GM23338 (cell line): ENCODE measurements around the gene L3MBTL4. TPM values are rescaled to one million over a fixed set of nuclear protein-coding genes. Genes with fewer than 3 reads are reported as not detected.

Experiments
- ATAC-seq: fragments of 200-7000 bp; cut with Tn5 transposase; 3 replicates; pipeline ENCODE4 v1.9.1; 2020
- DNase-seq: peaks from one replicate; pipeline ENCODE4 v3.0.0-alpha.2; 2015; ENCODE audit warnings: low spot score
- H2AFZ ChIP-seq: fragments of 200-600 bp; sonication (generic); 2 replicates; pipeline ENCODE4 v1.8.0; 2016; ENCODE audit warnings: antibody characterized with exemption, mild to moderate bottlenecking, moderate library complexity
- H3F3A ChIP-seq: fragments of 200-600 bp; sonication (generic); replicated peaks from 2 replicates; pipeline ENCODE4 v1.8.0; 2017; ENCODE audit warnings: antibody characterized with exemption, mixed run types, low read depth
- H3K27ac ChIP-seq: fragments of 200-600 bp; sonication (generic); 2 replicates; pipeline ENCODE4 v1.6.1; 2016; ENCODE audit warnings: low read depth
- H3K27me3 ChIP-seq: fragments of 200-600 bp; sonication (generic); 2 replicates; pipeline ENCODE4 v1.8.0; 2016; ENCODE audit warnings: mild to moderate bottlenecking, mixed run types, moderate library complexity; ENCODE audit not compliant: insufficient read depth
- H3K36me3 ChIP-seq: fragments of 200-600 bp; sonication (generic); 2 replicates; pipeline ENCODE4 v1.8.0; 2016; ENCODE audit warnings: mild to moderate bottlenecking; ENCODE audit not compliant: insufficient read depth
- H3K4me1 ChIP-seq: fragments of 200-600 bp; sonication (generic); 2 replicates; pipeline ENCODE4 v1.8.0; 2016; ENCODE audit warnings: mild to moderate bottlenecking, moderate library complexity; ENCODE audit not compliant: insufficient read depth
- H3K4me2 ChIP-seq: fragments of 200-600 bp; sonication (generic); 2 replicates; pipeline ENCODE4 v1.7.1; 2017; ENCODE audit warnings: mixed run types
- H3K4me3 ChIP-seq: fragments of 200-600 bp; sonication (generic); 2 replicates; pipeline ENCODE4 v1.6.1; 2016; ENCODE audit warnings: mixed run types
- H3K79me2 ChIP-seq: fragments of 200-600 bp; sonication (generic); replicated peaks from 2 replicates; pipeline ENCODE4 v1.8.0; 2017; ENCODE audit warnings: mild to moderate bottlenecking; ENCODE audit not compliant: insufficient read depth
- H3K9me2 ChIP-seq: fragments of 200-600 bp; sonication (generic); 2 replicates; pipeline ENCODE4 v1.8.0; 2017; ENCODE audit not compliant: insufficient read depth
- H4K20me1 ChIP-seq: fragments of 200-600 bp; sonication (generic); replicated peaks from 2 replicates; pipeline ENCODE4 v1.8.0; 2017; ENCODE audit warnings: mild to moderate bottlenecking; ENCODE audit not compliant: insufficient read depth
- H3K27ac Mint-ChIP-seq: 2 replicates; pipeline ENCODE4 v1.8.0; 2020; ENCODE audit warnings: inconsistent platforms, mild to moderate bottlenecking, moderate library complexity, mixed read lengths
- H3K27me3 Mint-ChIP-seq: 3 replicates; pipeline ENCODE4 v1.8.0; 2022; ENCODE audit warnings: low read depth, mild to moderate bottlenecking, moderate library complexity, mixed read lengths, inconsistent platforms; ENCODE audit not compliant: insufficient read depth, poor library complexity
- H3K36me3 Mint-ChIP-seq: 3 replicates; pipeline ENCODE4 v1.8.0; 2021; ENCODE audit warnings: low read depth, mild to moderate bottlenecking, inconsistent platforms, moderate library complexity, mixed read lengths
- H3K4me1 Mint-ChIP-seq: 3 replicates; pipeline ENCODE4 v1.8.0; 2020; ENCODE audit warnings: mild to moderate bottlenecking, inconsistent platforms, mixed read lengths
- H3K4me3 Mint-ChIP-seq: 3 replicates; pipeline ENCODE4 v1.8.0; 2021; ENCODE audit warnings: moderate library complexity, mild to moderate bottlenecking, inconsistent platforms, mixed read lengths
- H3K9me3 Mint-ChIP-seq: 3 replicates; pipeline ENCODE4 v1.8.0; 2020; ENCODE audit warnings: moderate library complexity, mild to moderate bottlenecking, inconsistent platforms, mixed read lengths
- CREB1 ChIP-seq: fragments of 250-450 bp; sonication (Bioruptor Pico); IDR thresholded peaks from 2 replicates; pipeline ENCODE4 v1.5.0; 2020; ENCODE audit warnings: low read depth, mild to moderate bottlenecking, moderate library complexity
- EZH2 ChIP-seq: fragments of 200-600 bp; sonication (generic); IDR thresholded peaks from one replicate; pipeline ENCODE4 v1.8.0; 2017; ENCODE audit warnings: antibody characterized with exemption, mild to moderate bottlenecking, low read depth; ENCODE audit not compliant: unreplicated experiment
- EZH2phosphoT487 ChIP-seq: fragments of 200-600 bp; sonication (generic); IDR thresholded peaks from one replicate; pipeline ENCODE4 v1.8.1; 2018; ENCODE audit warnings: antibody characterized with exemption; ENCODE audit not compliant: unreplicated experiment
- JUNB ChIP-seq: IDR thresholded peaks from one replicate; pipeline ENCODE4 v1.6.1; 2016; ENCODE audit warnings: antibody characterized with exemption; ENCODE audit not compliant: unreplicated experiment
- NANOG ChIP-seq: IDR thresholded peaks from 2 replicates; pipeline ENCODE4 v1.6.1; 2016; ENCODE audit warnings: antibody characterized with exemption, borderline replicate concordance
- POLR2AphosphoS5 ChIP-seq: IDR thresholded peaks from 2 replicates; pipeline ENCODE4 v1.6.1; 2016; ENCODE audit warnings: antibody characterized with exemption, low read depth
- STAT1 ChIP-seq: IDR thresholded peaks from one replicate; pipeline ENCODE4 v1.6.1; 2016; ENCODE audit warnings: antibody characterized with exemption; ENCODE audit not compliant: unreplicated experiment
- ZNF114 ChIP-seq: fragments of 250-450 bp; sonication (Bioruptor Pico); IDR thresholded peaks from 2 replicates; pipeline ENCODE4 v1.5.0; 2020; ENCODE audit warnings: mild to moderate bottlenecking, moderate library complexity
- ZNF331 ChIP-seq: fragments of 250-450 bp; sonication (Bioruptor Pico); IDR thresholded peaks from 2 replicates; pipeline ENCODE4 v1.5.0; 2020; ENCODE audit warnings: low read depth, mild to moderate bottlenecking, moderate library complexity
- polyA plus RNA-seq: library from polyadenylated mRNA; unstranded; fragments of >200 nt; fragmentation: Nextera tagmentation; extraction: Ambion mirVana; gene quantifications from 2 replicates; pipeline ENCODE4 v1.2.1, GENCODE V29; 2016
- total RNA-seq: library from RNA; depleted of rRNA; stranded (reverse); fragments of >200 nt; shearing (Covaris generic); gene quantifications from 2 replicates; pipeline ENCODE4 v1.2.3, GENCODE V29; 2014
- TF ChIP-seq, protein P1 (sequence below), 2 experiments: fragments of 200-600 bp in 1 of 2; sonication (generic) in 1 of 2; conservative IDR thresholded peaks; 2 replicates each; pipeline versions ENCODE4 v1.5.1 to v1.6.1; 2016 to 2017; ENCODE audit warnings: antibody characterized with exemption in 2 of 2, low read depth in 2 of 2, mild to moderate bottlenecking in 2 of 2, moderate library complexity in 1 of 2
- TF ChIP-seq, protein P2 (sequence below): fragments of 250-450 bp; sonication (Bioruptor Pico); IDR thresholded peaks from 2 replicates; pipeline ENCODE4 v1.5.0; 2020; ENCODE audit warnings: mild to moderate bottlenecking, moderate library complexity
- TF ChIP-seq, protein P3 (sequence below): IDR thresholded peaks from one replicate; pipeline ENCODE4 v1.6.1; 2018; ENCODE audit warnings: antibody characterized with exemption; ENCODE audit not compliant: unreplicated experiment
- TF ChIP-seq, protein P4 (sequence below): IDR thresholded peaks from 2 replicates; pipeline ENCODE4 v1.6.1; 2016; ENCODE audit warnings: antibody characterized with exemption

Gene L3MBTL4
- total and polyA plus RNA-seq, 2 experiments from 2014 or later = 0.48 to 2.8 TPM

DNA sequence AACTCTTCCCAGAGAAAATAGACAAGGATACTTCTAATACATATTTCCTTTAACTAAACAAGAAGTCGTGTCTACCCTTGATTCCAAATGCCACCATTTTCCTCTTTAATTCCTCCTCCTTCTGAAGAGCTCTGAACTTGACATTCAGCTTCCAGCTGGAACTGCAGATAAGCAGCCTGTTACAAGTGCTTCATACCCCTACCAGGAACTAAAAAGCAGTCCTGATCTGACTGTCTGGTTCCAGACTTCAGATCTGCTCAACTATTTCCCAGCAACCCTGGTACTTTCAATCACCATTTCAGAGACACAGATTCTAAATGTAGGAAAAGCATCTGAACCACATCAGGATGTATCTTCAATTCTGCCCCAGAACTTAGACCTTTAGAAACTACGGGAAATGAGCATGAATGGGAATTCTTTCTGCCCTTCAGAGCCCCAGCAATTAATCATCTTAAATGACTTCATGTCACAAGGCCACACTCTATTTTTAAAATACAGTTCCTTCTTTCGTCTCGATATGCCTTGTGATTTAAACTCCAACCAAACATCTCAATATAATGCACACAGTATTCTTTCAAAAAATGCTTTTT lies 159.5 kb downstream of the L3MBTL4 start:
- Histone ChIP-seq H3F3A (no peaks in the 10 kb centered on the region), H3K4me1 (0 out of 2 replicates have a peak, but pooled peaks cover 3% of the 10 kb centered on the region), H4K20me1 (no peaks in the 10 kb centered on the region), H3K27ac (no peak overlapping the region), H3K36me3 (peaks cover 4% of the 10 kb centered on the region; the same call in 1 of the 2 replicates), H3K4me3 (no peak overlapping the region), H2AFZ (no peak overlapping the region), H3K27me3 (no peaks in the 10 kb centered on the region), H3K79me2 (no peaks in the 10 kb centered on the region), H3K4me2 (no peak overlapping the region), H3K9me2 (no peaks in the 10 kb centered on the region)
- DNase-seq = no peak
- H3K4me1 Mint-ChIP-seq = peaks cover 4% of the 10 kb centered on the region; the same call in 2 of the 3 replicates
- TF ChIP-seq CREB1 (no peak), ZNF331 (CRISPR knock-in tag) (no peak), EZH2 (no peak), NANOG (no peak), ZNF114 (no peak), JUNB (no peak), EZH2phosphoT487 (no peak), STAT1 (no peak), POLR2AphosphoS5 (no peak)
- TF ChIP-seq, protein P1, sequence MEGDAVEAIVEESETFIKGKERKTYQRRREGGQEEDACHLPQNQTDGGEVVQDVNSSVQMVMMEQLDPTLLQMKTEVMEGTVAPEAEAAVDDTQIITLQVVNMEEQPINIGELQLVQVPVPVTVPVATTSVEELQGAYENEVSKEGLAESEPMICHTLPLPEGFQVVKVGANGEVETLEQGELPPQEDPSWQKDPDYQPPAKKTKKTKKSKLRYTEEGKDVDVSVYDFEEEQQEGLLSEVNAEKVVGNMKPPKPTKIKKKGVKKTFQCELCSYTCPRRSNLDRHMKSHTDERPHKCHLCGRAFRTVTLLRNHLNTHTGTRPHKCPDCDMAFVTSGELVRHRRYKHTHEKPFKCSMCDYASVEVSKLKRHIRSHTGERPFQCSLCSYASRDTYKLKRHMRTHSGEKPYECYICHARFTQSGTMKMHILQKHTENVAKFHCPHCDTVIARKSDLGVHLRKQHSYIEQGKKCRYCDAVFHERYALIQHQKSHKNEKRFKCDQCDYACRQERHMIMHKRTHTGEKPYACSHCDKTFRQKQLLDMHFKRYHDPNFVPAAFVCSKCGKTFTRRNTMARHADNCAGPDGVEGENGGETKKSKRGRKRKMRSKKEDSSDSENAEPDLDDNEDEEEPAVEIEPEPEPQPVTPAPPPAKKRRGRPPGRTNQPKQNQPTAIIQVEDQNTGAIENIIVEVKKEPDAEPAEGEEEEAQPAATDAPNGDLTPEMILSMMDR (conservative IDR thresholded peaks at IDR 0.05; ENCODE audit: low read depth in 2 of 2) = no peak
- TF ChIP-seq, protein P2, sequence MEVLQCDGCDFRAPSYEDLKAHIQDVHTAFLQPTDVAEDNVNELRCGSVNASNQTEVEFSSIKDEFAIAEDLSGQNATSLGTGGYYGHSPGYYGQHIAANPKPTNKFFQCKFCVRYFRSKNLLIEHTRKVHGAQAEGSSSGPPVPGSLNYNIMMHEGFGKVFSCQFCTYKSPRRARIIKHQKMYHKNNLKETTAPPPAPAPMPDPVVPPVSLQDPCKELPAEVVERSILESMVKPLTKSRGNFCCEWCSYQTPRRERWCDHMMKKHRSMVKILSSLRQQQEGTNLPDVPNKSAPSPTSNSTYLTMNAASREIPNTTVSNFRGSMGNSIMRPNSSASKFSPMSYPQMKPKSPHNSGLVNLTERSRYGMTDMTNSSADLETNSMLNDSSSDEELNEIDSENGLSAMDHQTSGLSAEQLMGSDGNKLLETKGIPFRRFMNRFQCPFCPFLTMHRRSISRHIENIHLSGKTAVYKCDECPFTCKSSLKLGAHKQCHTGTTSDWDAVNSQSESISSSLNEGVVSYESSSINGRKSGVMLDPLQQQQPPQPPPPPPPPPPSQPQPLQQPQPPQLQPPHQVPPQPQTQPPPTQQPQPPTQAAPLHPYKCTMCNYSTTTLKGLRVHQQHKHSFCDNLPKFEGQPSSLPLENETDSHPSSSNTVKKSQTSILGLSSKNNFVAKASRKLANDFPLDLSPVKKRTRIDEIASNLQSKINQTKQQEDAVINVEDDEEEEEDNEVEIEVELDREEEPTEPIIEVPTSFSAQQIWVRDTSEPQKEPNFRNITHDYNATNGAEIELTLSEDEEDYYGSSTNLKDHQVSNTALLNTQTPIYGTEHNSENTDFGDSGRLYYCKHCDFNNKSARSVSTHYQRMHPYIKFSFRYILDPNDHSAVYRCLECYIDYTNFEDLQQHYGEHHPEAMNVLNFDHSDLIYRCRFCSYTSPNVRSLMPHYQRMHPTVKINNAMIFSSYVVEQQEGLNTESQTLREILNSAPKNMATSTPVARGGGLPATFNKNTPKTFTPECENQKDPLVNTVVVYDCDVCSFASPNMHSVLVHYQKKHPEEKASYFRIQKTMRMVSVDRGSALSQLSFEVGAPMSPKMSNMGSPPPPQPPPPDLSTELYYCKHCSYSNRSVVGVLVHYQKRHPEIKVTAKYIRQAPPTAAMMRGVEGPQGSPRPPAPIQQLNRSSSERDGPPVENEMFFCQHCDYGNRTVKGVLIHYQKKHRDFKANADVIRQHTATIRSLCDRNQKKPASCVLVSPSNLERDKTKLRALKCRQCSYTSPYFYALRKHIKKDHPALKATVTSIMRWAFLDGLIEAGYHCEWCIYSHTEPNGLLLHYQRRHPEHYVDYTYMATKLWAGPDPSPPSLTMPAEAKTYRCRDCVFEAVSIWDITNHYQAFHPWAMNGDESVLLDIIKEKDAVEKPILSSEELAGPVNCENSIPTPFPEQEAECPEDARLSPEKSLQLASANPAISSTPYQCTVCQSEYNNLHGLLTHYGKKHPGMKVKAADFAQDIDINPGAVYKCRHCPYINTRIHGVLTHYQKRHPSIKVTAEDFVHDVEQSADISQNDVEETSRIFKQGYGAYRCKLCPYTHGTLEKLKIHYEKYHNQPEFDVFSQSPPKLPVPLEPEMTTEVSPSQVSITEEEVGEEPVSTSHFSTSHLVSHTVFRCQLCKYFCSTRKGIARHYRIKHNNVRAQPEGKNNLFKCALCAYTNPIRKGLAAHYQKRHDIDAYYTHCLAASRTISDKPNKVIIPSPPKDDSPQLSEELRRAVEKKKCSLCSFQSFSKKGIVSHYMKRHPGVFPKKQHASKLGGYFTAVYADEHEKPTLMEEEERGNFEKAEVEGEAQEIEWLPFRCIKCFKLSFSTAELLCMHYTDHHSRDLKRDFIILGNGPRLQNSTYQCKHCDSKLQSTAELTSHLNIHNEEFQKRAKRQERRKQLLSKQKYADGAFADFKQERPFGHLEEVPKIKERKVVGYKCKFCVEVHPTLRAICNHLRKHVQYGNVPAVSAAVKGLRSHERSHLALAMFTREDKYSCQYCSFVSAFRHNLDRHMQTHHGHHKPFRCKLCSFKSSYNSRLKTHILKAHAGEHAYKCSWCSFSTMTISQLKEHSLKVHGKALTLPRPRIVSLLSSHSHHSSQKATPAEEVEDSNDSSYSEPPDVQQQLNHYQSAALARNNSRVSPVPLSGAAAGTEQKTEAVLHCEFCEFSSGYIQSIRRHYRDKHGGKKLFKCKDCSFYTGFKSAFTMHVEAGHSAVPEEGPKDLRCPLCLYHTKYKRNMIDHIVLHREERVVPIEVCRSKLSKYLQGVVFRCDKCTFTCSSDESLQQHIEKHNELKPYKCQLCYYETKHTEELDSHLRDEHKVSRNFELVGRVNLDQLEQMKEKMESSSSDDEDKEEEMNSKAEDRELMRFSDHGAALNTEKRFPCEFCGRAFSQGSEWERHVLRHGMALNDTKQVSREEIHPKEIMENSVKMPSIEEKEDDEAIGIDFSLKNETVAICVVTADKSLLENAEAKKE (CRISPR knock-in tag) = no peak
- TF ChIP-seq, protein P3, sequence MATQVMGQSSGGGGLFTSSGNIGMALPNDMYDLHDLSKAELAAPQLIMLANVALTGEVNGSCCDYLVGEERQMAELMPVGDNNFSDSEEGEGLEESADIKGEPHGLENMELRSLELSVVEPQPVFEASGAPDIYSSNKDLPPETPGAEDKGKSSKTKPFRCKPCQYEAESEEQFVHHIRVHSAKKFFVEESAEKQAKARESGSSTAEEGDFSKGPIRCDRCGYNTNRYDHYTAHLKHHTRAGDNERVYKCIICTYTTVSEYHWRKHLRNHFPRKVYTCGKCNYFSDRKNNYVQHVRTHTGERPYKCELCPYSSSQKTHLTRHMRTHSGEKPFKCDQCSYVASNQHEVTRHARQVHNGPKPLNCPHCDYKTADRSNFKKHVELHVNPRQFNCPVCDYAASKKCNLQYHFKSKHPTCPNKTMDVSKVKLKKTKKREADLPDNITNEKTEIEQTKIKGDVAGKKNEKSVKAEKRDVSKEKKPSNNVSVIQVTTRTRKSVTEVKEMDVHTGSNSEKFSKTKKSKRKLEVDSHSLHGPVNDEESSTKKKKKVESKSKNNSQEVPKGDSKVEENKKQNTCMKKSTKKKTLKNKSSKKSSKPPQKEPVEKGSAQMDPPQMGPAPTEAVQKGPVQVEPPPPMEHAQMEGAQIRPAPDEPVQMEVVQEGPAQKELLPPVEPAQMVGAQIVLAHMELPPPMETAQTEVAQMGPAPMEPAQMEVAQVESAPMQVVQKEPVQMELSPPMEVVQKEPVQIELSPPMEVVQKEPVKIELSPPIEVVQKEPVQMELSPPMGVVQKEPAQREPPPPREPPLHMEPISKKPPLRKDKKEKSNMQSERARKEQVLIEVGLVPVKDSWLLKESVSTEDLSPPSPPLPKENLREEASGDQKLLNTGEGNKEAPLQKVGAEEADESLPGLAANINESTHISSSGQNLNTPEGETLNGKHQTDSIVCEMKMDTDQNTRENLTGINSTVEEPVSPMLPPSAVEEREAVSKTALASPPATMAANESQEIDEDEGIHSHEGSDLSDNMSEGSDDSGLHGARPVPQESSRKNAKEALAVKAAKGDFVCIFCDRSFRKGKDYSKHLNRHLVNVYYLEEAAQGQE = no peak
- TF ChIP-seq, protein P4, sequence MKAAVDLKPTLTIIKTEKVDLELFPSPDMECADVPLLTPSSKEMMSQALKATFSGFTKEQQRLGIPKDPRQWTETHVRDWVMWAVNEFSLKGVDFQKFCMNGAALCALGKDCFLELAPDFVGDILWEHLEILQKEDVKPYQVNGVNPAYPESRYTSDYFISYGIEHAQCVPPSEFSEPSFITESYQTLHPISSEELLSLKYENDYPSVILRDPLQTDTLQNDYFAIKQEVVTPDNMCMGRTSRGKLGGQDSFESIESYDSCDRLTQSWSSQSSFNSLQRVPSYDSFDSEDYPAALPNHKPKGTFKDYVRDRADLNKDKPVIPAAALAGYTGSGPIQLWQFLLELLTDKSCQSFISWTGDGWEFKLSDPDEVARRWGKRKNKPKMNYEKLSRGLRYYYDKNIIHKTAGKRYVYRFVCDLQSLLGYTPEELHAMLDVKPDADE = no peak
- no peak overlapping the region for H3K4me3 Mint-ChIP-seq
- H3K27ac Mint-ChIP-seq = no peak overlapping the region
- peaks cover 3% of the 10 kb centered on the region for H3K27me3 Mint-ChIP-seq
- H3K36me3 Mint-ChIP-seq = peaks cover 19% of the 10 kb centered on the region
- ATAC-seq = no peak
- peaks cover 21% of the 10 kb centered on the region for H3K9me3 Mint-ChIP-seq
